ENCODE measurements around the gene MPHOSPH6. TPM values are rescaled to one million over a fixed set of nuclear protein-coding genes. Genes with fewer than 3 reads are reported as not detected.

The MPHOSPH6 gene
- total and polyA plus RNA-seq, 2 donors (not counting 3 experiments of a cell fraction or from before 2014, with no cell fraction given), result 10.9 to 32.0 TPM

GRCh38 chr16:82177555-82177954, 7.5 kb upstream of the MPHOSPH6 start:
- DNase-seq (ENCODE audit: low read depth, low spot score), result no peak
- Histone ChIP-seq H3K9ac (replicated peaks; ENCODE audit: extremely low read depth, insufficient read depth, low read length) (no peak overlapping the region), H3K9me1 (replicated peaks; ENCODE audit: control insufficient read depth, extremely low read depth, insufficient read depth, low read length) (no peaks in the 10 kb centered on the region), H3K27ac (ENCODE audit: insufficient read depth, low read depth, low read length) (no peak overlapping the region), H3K4me2 (ENCODE audit: insufficient read depth, low read length) (no peak overlapping the region), H3K36me3 (ENCODE audit: control insufficient read depth in 2 of 2, extremely low read depth in 1 of 2, insufficient read depth in 2 of 2, low read length in 2 of 2) (no peaks in the 10 kb centered on the region), H3K79me2 (ENCODE audit: control insufficient read depth, insufficient read depth, low read length) (no peaks in the 10 kb centered on the region), H2AFZ (ENCODE audit: low read depth, low read length) (no peak overlapping the region), H3K4me3 (replicated peaks in 1 of 3; ENCODE audit: insufficient read depth in 1 of 3, low read depth in 1 of 3, low read length in 3 of 3) (no peak overlapping the region), H3K4me1 (ENCODE audit: control insufficient read depth, extremely low read depth, insufficient read depth, low read length) (no peaks in the 10 kb centered on the region), H4K20me1 (replicated peaks; ENCODE audit: control insufficient read depth, extremely low read depth, insufficient read depth, low read length) (no peaks in the 10 kb centered on the region), H3K27me3 (ENCODE audit: control insufficient read depth in 2 of 2, insufficient read depth in 2 of 2, low read length in 2 of 2) (peaks cover 7 to 18% of the 10 kb centered on the region in 2 experiments), H3K9me3 (replicated peaks; ENCODE audit: control insufficient read depth, insufficient read depth, low read length) (no peaks in the 10 kb centered on the region)
- TF ChIP-seq FOS (IDR thresholded peaks at IDR 0.05; ENCODE audit: borderline replicate concordance, insufficient read depth, low read length) (no peak), JUN (IDR thresholded peaks at IDR 0.05; ENCODE audit: borderline replicate concordance, insufficient read depth, insufficient read length, low read depth) (no peak), CTCF (IDR thresholded peaks at IDR 0.05; ENCODE audit: extremely low read depth in 1 of 2, insufficient read depth in 1 of 2, low read depth in 1 of 2, low read length in 2 of 2) (no peak), MAX (IDR thresholded peaks at IDR 0.05; ENCODE audit: insufficient read depth, insufficient read length) (no peak), MYC (IDR thresholded peaks at IDR 0.05; ENCODE audit: low read depth, low read length) (no peak), POLR2A (IDR thresholded peaks at IDR 0.05; ENCODE audit: low read depth, low read length) (no peak), POLR2AphosphoS5 (IDR thresholded peaks at IDR 0.05; ENCODE audit: insufficient read depth, low read depth, low read length) (no peak), EZH2 (IDR thresholded peaks at IDR 0.05; ENCODE audit: borderline replicate concordance, low read depth, low read length, severe bottlenecking) (no peak), GATA2 (IDR thresholded peaks at IDR 0.05; ENCODE audit: insufficient read depth, insufficient read length, low read depth, low read length) (no peak)
- ChIA-PET CTCF (no interaction called here), POLR2A (no interaction called here)
- intact Hi-C loops (cut with micrococcal nuclease), result no loop called here
- no TSS peak for BruUV-seq (replicated peaks)
- no peak for FAIRE-seq
- dilution Hi-C loops (cut with MboI; ENCODE audit: extremely low pct_ligation_motif_present, low sequenced_read_pairs), result no loop called here

Data from endothelial cell of umbilical vein (primary cell).